DMS79 (cell line): ENCODE measurements around the gene LMNB1.
A peak's percentile ranks its signal among the peaks of the same experiment; 100 is the strongest.
"Not testable (repeated sequence)": the region's sequence is repeated elsewhere in the genome, so short reads cannot be mapped to it uniquely, and the experiment has no call there.

Experiments
- DNase-seq: peaks from one replicate; lab custom pipeline; 2025; lab: John Stamatoyannopoulos, UW

The LMNB1 gene

DNA sequence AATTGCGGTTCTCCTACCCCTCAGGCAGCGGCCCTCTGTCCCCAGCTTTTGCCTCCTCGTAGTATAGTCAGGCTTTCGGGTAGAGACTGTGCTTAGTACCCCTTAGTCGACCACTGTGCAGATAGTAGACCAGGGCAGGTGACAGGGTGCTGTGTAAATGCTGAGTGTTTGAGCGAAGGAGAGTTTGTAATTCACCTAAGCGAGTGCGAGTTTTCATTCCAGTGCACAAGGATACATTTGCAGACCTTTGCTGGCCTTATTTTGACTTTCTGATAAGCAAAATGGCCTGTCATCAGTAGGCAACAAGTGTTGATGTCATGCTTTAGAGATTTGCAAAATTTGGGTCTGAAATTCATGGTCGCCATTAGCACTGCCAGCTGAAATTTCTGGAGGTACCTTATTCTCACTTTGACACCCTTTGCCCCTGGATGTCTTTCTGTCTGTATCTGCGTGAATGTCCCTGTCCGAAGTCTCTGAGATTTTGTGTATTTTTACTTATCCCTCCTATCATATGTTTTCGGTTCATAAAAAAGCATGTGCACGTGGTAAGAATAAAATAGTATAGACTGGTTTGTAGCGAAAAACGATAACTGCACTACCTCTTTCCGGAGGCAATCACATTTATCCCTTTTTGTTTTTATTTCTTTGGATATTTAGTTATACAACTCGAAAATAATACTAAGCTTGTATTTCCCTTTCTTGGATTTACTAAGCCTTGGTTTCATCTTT is 1.9 kb downstream of the LMNB1 start:
- DNase-seq = no peak

DNA sequence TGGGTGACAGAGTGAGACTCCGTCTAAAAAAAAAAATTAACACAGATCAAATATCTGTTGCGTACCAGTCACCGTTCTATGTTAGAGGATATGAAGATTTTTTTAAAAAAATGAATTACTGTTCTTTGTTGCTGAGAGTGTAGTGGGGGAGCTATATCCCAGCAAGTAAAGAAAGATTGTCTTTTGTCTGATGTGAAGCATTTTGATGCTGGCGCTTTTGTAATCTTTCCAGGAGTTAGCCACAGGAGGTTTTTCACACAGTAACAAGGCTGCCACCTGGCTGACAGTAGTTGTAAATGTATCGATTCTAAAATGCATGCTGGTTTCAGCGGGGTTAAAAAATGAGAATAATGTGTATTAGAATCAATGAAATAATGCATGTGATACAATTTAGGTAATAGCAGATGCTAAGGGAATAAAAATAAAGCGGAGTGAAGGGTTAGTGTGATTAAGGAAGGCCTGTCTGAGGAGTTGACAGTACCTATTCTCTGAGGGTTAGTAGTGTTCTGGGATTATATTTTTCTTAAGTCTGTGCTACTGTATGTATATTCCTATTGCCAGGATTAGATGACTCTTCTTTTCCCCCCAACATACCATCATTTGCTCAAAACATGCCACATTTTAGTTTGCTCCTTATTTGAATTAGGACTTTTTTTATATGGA is 3.4 kb downstream of the LMNB1 start:
- no peak for DNase-seq

DNA sequence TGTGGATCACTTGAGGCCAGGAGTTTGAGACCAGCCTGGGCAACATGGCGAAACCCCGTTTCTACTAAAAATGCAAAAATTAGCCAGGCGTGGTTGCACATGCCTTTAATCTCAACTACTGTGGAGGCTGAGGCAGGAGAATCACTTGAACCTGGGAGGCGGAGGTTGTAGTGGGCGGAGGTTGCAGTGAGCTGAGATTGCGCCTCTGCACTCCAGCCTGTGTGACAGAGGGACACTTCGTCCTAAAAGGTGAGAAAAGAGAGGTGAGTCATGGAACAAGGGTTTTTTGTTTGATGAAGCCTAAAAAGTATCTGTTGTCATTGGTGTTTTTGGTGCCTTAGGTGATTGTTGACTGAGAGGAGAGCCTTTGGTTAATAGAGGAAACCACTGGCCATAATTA is 11.5 kb downstream of the LMNB1 start:
- not testable (repeated sequence) for DNase-seq

DNA sequence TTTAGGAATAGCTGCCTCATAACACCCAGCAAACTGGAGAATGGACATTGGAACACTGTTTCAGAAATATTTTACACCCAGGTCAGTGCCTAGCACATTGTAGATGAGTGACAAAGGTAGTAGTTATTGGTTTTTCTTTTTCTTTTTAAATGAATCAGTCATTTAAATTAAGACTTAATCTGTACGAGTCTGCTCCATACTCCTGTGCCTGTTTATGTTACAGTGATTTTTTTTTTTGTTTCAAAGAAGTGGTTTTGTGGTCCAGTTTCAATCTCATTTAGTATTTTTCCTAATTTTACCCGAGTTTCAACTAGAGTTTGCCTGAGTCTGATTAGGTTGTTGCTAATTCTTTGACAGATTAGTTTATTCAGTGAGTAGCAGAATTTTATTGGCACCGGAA is 16.2 kb downstream of the LMNB1 start:
- DNase-seq = no peak

DNA sequence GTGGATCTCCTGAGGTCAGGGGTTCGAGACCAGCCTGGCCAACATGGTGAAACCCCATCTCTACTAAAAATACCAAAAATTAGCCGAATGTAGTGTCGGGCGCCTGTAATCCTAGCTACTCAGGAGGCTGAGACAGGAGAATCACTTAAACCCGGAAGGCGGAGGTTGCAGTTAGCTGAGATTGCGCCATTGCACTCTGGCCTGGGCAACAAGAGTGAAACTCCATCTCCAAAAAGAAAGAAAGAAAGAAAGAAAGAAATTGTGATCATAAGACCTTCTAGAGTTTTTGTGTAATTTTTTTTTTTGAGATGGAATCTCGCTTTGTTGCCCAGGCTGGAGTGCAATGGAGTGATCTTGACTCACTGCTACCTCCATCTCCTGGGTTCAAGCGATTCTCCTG is 16.7 kb downstream of the LMNB1 start:
- DNase-seq = not testable (repeated sequence)

DNA sequence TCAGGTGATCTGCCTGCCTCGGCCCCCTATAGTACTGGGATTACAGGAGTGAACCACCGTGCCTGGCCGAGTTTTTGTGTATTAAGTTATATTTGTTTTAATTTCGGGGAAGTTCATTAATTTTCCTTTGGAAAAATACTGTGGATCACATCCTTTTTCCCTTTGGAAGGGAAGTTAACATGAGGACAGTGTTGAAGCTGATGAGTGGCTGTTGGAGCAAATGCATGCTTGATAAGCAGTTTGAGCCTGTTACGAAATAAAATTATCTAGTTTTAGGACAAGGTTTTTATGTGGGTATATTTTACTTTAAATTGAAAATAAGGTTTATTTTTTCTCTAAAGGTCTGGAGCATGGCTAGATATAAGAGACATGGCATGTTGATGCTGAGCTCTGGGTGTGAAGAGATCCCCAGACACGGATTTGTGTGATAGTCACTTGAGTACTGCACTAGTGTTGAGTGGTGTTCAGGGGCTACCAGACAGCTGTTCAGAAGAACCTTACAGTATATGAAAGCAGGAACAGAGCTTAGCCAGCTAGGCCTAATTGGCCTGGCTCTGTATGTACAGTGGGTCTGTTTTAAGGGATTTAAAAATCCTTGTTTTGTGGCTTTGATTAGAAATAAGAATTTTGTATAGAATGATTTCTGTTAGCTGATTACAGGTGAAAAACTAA is 17.4 kb downstream of the LMNB1 start:
- DNase-seq = no peak

DNA sequence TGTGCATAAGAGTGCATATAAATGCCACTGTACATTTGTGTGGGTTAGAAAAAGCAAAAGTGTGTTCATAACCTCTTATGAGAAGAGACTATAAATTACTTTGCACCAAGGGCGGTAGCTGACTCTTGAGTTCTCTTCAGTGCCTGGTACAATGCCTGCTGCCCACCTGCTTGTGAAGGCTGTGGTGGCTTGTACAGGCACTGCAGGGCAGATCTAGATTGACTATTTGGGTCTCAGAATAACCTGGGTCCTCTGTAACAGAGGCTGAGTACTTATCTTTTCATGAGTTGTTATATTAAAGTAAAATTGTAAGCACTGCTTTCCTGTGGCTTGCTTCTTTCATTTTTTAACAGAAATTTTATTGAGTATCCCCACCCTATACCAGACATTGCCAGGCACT is 22.8 kb downstream of the LMNB1 start:
- DNase-seq = no peak

DNA sequence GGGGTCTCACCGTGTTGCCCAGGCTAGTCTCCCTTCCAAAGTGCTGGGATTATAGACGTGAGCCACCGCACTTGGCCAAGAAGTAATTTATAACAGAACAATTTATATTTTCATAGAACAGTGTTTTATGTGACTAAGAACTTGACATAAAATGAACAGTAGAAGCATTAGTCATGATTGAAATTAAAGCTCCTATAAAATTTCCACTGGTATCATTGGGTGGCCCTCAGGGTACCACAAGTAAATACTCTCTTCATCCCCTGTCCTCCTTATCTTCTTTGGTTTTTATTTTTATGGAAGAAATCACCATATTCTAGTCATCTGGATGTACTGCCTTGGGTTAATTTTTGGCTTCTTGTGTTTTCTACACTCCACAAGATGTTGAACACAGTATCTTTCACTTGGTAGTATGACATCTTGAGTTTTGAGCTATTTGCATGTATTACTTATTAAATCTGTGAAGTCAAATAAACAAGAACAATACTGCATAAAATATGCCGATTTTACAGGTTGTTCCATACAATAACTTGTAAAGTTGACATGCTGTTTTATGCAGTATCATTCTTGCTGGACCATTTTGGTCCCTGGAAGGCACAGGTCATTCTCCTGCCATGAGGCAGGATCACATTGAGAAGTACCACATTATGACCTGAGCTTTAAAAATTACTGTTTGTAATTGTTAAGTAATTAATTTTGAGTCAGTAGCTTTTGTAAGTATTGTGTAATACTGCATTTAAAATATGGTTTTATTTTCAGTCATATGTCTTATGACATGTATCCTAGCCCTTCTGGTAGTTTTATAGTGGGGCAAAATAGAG is 24.4 kb downstream of the LMNB1 start:
- DNase-seq = no peak

DNA sequence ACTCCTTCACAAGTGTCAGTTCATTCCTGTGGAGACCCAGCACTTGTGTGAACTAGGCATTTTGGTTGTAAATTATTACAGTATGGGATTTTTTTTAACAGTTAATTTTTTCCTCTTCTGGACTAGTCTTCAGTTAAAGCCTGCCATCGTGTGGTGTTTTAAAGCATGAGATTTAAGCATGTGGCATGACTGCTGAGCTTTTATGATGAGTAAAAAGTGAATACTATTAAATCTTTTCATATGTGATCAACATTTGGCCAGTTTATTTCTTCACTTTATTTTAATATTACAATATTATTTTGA is 25.0 kb downstream of the LMNB1 start:
- DNase-seq = no peak

DNA sequence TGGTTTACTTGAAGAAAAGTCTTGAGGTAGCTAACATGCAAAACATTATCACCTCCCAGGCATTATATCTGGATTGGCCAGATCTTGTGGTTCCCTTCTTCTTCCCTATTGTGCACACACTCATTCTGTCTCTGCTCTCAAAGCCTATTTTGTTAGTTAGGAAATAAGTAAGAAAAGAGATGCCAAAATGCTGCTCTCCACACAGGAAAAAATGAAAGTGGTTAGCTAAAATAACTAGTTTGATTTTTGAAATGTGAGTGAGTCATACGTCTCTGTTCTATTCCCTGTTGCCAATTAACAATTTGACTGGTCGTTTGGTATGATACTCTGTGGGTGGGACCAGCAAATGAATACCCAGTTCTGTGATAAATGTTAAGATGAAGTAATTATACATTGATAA is 28.1 kb downstream of the LMNB1 start:
- DNase-seq = no peak

DNA sequence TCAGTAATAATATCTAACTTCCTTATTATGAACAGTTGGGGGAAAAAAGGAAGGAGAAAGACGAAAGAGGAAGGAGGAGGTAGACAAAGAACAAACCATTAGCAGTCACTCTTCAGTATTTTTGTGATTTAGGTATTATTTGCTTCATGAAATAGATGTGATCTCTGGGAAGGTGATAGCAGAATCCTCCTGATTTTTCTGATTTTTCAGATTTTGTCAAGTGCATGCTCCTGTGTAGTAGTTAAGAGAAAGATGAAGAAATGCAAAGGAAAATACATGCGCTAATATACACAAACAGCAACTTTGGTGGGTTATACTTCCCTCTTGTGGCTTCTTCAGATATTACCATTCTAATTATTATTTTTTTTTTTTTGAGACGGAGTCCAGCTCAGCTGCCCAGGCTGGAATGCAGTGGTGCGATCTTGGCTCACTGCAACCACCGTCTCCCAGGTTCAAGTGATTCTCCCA is 31.6 kb downstream of the LMNB1 start:
- DNase-seq = no peak

DNA sequence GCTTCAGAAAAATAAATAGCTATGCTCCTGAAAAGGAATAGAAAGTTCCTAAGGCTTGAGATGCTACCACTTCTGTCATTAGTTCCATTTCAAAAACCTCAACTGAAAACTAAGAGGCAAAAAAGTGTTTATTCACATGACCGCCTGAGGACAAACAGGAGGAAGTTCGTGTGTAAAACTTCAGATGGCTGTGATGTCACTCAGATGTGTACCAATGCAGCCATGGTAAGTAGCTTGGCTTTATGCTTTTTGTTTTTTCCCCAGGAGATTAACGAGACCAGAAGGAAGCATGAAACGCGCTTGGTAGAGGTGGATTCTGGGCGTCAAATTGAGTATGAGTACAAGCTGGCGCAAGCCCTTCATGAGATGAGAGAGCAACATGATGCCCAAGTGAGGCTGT is 33.0 kb downstream of the LMNB1 start:
- DNase-seq = peak; percentile 2

DNA sequence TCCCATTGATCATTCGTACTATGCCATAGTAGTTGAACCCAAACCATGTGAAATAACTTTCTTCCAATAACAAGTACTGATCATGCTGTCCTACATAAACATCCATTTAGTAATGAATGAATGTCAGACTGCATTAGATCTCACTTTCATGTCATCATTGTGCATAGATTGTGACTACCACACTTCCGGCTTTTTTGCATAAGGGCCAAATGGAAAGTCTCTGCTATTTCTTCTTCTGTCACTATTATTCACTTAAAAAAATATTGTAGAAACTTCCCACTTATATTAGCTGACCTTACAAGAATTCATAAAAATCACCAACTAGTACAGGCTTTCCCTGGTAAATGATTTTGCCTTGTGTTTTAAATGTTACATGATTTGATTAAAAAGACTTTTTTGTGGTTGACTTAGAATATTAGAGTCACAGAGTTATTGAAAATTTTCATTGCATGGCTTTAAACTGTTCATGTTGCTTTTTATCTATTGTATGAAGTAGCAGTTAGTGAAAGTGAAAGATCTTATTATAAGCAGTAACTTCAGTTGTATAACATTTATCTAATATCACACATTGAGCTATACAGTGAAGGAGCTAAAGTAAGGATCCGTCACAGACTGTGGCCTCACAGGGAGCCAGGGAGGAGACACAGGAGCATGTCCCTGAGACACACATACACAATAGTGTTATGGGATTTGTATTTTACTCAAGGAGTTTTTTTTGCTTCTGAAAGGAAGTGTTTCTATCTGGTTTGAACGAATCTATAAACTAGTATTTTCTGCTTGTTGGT is 33.9 kb downstream of the LMNB1 start:
- DNase-seq = no peak

DNA sequence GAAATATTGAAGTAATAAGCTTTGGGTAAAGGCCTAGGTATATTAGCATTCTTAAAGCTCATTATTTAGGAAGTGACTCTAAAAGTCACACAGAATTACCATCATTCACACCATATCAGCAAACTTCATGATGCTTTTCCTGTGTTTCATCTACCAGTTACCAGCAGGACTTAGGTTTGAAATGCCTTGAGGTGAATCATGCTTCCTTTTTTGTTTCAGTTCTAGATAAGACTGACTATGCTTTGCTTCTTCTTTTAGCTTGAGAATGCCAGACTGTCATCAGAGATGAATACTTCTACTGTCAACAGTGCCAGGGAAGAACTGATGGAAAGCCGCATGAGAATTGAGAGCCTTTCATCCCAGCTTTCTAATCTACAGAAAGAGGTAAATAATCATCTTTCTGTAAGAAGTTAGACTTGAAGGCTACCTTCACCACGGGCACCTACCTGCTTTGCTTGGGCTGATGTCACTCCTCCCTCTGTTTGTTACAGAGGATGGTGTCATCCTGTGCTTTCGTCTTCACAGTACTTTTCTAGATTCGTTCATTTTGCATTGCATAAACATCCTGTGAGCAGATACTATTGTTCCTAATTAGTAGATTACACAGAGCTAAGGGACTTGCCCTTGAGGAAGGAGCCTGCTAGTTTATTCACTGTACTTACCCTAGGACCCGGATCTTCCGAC is 34.7 kb downstream of the LMNB1 start:
- no peak for DNase-seq

DNA sequence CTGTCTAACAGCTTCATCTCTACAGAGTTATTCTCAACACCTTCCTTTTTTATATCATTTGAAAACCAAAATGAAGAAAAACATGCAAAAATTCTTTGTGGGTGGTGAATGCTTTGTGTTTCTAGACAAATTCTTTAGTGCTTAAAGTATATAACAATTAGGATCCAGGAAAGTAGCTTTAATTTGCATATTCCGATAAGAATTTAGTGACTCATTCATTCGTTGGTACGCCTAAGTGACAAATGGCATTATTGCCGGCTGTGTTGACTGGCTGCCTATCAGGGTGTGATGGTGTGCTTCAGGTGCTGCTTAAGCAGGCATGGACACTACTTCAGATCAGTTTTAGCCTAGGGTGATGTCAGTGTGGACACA is 35.2 kb downstream of the LMNB1 start:
- no peak for DNase-seq

DNA sequence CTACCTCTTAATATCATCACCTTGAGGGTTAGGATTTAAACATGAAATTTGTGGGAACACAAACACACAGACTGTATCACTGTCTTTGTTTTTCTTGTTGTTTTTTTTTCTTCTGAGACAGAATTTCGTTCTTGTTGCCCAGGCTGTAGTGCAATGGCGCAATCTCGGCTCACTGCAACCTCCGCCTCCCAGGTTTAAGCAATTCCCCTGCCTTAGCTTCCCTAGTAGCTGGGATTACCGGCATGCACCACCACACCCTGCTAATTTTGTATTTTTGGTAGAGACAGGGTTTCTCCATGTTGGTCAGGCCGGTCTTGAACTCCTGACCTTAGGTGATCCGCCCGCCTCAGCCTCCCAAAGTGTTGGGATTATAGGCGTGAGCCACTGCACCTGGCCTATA is 36.9 kb downstream of the LMNB1 start:
- DNase-seq = not testable (repeated sequence)

DNA sequence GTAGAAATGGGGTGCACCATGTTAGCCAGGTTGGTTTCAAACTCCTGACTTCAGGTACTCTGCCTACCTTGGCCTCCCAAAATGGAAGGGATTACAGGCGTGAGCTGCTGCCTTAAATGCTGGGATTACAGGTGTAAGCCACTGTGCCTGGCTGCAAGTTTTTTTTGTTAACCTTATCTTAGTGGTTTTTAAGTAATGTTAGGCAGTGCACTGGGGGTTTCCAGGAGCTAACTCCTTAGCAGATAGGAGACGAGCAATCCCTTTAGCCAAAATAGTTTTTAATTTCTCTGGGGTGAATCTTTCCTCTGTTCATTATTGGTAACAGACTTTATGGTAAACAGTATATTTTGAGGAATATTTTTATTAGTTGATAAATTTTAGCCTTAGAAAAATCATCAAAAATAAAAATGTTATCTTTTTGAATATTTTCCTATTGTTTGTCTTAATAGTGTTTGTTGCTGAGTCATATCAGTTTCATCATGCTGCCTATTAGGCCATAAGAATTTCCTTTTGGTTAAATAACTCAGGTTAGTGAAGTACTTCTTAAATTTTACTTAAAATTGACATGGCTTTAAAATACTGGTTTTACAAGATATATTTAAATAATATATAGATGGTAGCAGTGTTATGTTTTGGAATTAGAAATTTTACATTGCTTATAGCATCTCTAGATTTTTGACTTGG is 37.9 kb downstream of the LMNB1 start:
- no peak for DNase-seq

DNA sequence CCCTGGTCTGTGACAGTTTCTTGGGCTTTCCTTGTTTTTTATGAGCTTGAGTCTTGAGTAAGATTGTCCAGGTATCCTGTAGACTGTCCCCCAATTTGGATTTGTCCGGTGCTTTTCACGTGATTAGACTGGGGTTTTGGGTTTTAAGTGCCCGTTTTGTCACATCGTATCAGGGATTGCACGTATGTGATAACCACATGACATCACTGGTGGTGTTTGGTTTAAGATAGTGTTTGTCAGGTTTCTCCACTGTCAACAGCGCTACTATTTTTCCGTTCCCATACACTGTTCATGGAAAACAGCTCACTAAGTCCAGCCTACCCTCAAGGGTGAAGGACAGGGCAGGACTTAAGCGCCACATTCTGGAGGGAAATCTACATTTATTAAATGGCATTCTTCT is 39.7 kb downstream of the LMNB1 start:
- no peak for DNase-seq

DNA sequence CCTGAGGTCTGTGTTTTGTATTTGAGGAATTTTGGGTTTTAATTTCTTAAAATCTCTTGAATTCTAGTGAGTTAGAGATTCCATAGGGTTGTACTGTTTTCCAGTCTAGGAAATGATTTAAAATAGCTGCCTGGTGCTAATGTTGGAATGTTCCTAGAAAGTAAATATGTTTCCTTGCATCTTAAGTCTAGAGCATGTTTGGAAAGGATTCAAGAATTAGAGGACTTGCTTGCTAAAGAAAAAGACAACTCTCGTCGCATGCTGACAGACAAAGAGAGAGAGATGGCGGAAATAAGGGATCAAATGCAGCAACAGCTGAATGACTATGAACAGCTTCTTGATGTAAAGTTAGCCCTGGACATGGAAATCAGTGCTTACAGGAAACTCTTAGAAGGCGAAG is 41.8 kb downstream of the LMNB1 start:
- DNase-seq = no peak

DNA sequence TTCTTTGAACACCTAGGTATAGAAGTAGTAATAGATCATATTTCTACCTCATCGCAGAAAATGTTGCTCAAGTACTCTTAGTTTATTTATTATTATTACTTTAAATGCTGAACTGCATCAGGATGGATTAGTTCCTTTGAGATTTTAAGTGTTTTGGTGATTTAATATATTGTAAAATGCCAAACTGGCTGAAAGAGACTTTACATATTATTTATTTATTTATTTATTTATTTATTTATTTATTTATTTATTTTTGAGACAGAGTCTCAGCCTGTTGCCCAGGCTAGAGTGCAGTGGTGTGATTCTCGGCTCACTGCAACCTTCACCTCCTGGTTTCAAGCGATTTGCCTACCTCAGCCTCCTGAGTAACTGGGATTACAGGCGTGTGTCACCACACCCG is 42.3 kb downstream of the LMNB1 start:
- DNase-seq = no peak
